Upper lobe of left lung (tissue), 6 donors: ENCODE data around the gene MYBPHL. TPM values are rescaled to one million over a fixed set of nuclear protein-coding genes. Genes with fewer than 3 reads are reported as not detected.
A peak's percentile ranks its signal among the peaks of the same experiment; 100 is the strongest.

Experiments
- ATAC-seq, 2 donors: fragments of 200-7000 bp; cut with Tn5 transposase; one replicate each; pipeline ENCODE4 v1.9.1; 2022; ENCODE audit warnings: mild to moderate bottlenecking in 2 of 2, moderate library complexity in 2 of 2; ENCODE audit not compliant: low FRiP score in 2 of 2
- DNase-seq, 2 donors: peaks; one replicate each; pipeline ENCODE4 v3.0.0-alpha.2; 2019 to 2020
- H3K27ac ChIP-seq, 4 donors: fragments of 200-600 bp; sonication (generic); one replicate each; pipeline ENCODE4 v1.5.1; 2016 to 2019
- H3K27me3 ChIP-seq, 4 donors: fragments of 200-600 bp; sonication (generic); one replicate each; pipeline ENCODE4 v1.5.1; 2017 to 2019
- H3K36me3 ChIP-seq, 4 donors: fragments of 200-600 bp; sonication (generic); one replicate each; pipeline ENCODE4 v1.5.1; 2016 to 2019
- H3K4me1 ChIP-seq, 4 donors: fragments of 200-600 bp; sonication (generic); one replicate each; pipeline ENCODE4 v1.5.1; 2018 to 2019
- H3K4me3 ChIP-seq, 4 donors: fragments of 200-600 bp; sonication (generic); one replicate each; pipeline ENCODE4 v1.5.1; 2017 to 2019; ENCODE audit warnings: mild to moderate bottlenecking in 2 of 4, moderate library complexity in 1 of 4
- H3K9me3 ChIP-seq, 4 donors: fragments of 200-600 bp; sonication (generic); one replicate each; pipeline ENCODE4 v1.5.1; 2018 to 2019
- EP300 ChIP-seq, 4 donors: sonication (generic); formaldehyde crosslinking; IDR thresholded peaks; one replicate each; pipeline ENCODE4 v1.5.1; 2017; ENCODE audit warnings: antibody characterized with exemption in 4 of 4, control low read depth in 2 of 4
- POLR2A ChIP-seq, 4 donors: fragments of 450-650 bp; IDR thresholded peaks; one replicate each; pipeline ENCODE4 v1.5.1; 2016 to 2017; ENCODE audit warnings: antibody characterized with exemption in 4 of 4, mild to moderate bottlenecking in 2 of 4
- POLR2AphosphoS5 ChIP-seq, 2 donors: sonication (generic); formaldehyde crosslinking; IDR thresholded peaks; one replicate each; pipeline ENCODE4 v1.5.1; 2017; ENCODE audit warnings: antibody characterized with exemption in 2 of 2
- WGBS, 2 donors: methylation state at CpG; one replicate each; pipeline ENCODE4 v1.1.5; 2017 to 2018; 5-methylcytosine and 5-hydroxymethylcytosine counted together
- total RNA-seq, 6 donors: library from RNA; depleted of rRNA in 4 of 6; stranded (reverse); fragments of >200 nt in 4 of 6; gene quantifications; one replicate each; pipeline versions ENCODE4 v1.1.0 to v1.2.1, GENCODE V29; 2016 to 2021
- TF ChIP-seq, protein P1 (sequence below), 6 experiments: fragments of 450-650 bp in 4 of 6; fragments of 200-600 bp in 2 of 6; sonication (generic) in 2 of 6; IDR thresholded peaks; one replicate each; pipeline ENCODE4 v1.5.1; 2016 to 2019; ENCODE audit warnings: antibody characterized with exemption in 6 of 6
- donor health status: DM: no; HTN: no; CAD: no; lungs with moderate emphysema.
- donor health status: DM: no; HTN: yes; CAD: no; lungs with severe emphysema.

Gene MYBPHL
- total RNA-seq, 6 donors from 2014 or later = 1.8 to 8.6 (median 3.1) TPM; not detected in 1

GRCh38 chr1:109281680-109282496, 24.9 kb downstream of the MYBPHL start:
- Histone ChIP-seq H3K36me3 (peaks cover 0 to 10% (median 0%) of the 10 kb centered on the region in 4 donors), H3K27ac (peak overlapping the region in 2 of 4 donors; percentile 92 to 93), H3K4me1 (peaks cover 18 to 31% (median 27%) of the 10 kb centered on the region in 4 donors), H3K9me3 (no peaks in the 10 kb centered on the region), H3K4me3 (peak overlapping the region in 3 of 4 donors; percentile 61 to 73 (median 67)), H3K27me3 (no peaks in the 10 kb centered on the region)
- ATAC-seq (peak in 1 of 2 donors; percentile 13), DNase-seq (peak in 1 of 2 donors; percentile 46)
- TF ChIP-seq POLR2A (IDR thresholded peaks at IDR 0.05) = peak in 1 of 4 donors; percentile 31
- TF ChIP-seq, protein P1, sequence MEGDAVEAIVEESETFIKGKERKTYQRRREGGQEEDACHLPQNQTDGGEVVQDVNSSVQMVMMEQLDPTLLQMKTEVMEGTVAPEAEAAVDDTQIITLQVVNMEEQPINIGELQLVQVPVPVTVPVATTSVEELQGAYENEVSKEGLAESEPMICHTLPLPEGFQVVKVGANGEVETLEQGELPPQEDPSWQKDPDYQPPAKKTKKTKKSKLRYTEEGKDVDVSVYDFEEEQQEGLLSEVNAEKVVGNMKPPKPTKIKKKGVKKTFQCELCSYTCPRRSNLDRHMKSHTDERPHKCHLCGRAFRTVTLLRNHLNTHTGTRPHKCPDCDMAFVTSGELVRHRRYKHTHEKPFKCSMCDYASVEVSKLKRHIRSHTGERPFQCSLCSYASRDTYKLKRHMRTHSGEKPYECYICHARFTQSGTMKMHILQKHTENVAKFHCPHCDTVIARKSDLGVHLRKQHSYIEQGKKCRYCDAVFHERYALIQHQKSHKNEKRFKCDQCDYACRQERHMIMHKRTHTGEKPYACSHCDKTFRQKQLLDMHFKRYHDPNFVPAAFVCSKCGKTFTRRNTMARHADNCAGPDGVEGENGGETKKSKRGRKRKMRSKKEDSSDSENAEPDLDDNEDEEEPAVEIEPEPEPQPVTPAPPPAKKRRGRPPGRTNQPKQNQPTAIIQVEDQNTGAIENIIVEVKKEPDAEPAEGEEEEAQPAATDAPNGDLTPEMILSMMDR (IDR thresholded peaks at IDR 0.05) = no peak
- WGBS, 2 donors = 55 to 70% methylated on average over 25 to 28 of the region's 28 CpGs

GRCh38 chr1:109280862-109281261, 25.9 kb downstream of the MYBPHL start:
- Histone ChIP-seq H3K27ac (no peak overlapping the region), H3K9me3 (no peaks in the 10 kb centered on the region), H3K27me3 (no peaks in the 10 kb centered on the region), H3K4me3 (no peak overlapping the region), H3K4me1 (peaks cover 18 to 38% (median 31%) of the 10 kb centered on the region in 4 donors), H3K36me3 (peaks cover 0 to 10% (median 0%) of the 10 kb centered on the region in 4 donors)
- DNase-seq (no peak), ATAC-seq (no peak)
- TF ChIP-seq EP300 (IDR thresholded peaks at IDR 0.05) (no peak), POLR2AphosphoS5 (IDR thresholded peaks at IDR 0.05) (no peak), POLR2A (IDR thresholded peaks at IDR 0.05) (no peak)
- TF ChIP-seq, protein P1 (IDR thresholded peaks at IDR 0.05) = no peak
- 92 to 95% methylated on average over 12 of the region's 12 CpGs for WGBS, 2 donors

GRCh38 chr1:109279615-109280278, 27.1 kb downstream of the MYBPHL start:
- WGBS, 2 donors = 89 to 98% methylated on average over 5 of the region's 5 CpGs

DNA sequence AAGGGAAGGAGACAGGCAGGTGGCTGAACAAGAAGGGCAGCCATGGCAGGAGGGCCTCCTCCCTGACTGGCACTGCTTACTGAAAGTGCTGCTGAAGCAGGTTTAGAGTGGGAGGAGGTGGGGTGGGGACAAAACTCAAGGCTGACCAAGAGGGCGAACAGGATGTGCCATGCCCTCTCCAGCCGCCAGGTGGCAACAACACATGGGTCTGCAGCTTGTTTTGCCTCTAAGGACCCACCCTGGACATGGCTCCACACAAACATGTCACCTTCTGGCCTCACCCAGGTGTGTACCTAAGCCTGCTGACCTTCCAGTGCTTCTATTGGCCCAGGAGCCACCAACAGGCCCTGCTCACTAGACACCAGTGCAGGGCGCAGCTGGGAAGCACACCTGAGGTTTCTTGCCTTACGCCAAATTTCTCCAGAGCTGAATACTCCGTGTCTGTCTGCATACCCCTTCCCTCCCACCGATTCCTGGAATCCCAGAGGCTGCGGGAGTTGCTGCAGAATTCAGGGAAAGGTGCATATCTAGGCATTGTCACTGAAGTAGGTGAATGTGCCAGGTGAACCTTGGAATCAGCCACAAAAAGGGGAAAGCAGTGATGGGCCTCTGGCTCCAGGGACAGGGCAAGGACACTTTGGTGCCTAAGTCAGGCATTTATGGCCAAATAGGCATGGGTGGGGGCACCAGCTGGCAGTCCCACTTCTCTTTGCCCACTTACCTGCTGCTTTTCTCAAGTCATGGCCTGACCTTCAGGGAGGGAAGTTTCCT, 29.2 kb downstream of the MYBPHL start:
- no peak overlapping the region for H3K4me3 ChIP-seq
- H3K36me3 ChIP-seq = peaks cover 0 to 10% (median 0%) of the 10 kb centered on the region in 4 donors
- no peaks in the 10 kb centered on the region for H3K27me3 ChIP-seq
- ATAC-seq (peak; percentile 81 to 89), DNase-seq (peak in 1 of 2 donors; percentile 94)
- H3K4me1 ChIP-seq = peaks cover 17 to 52% (median 38%) of the 10 kb centered on the region in 4 donors
- TF ChIP-seq, protein P1 (IDR thresholded peaks at IDR 0.05) = peak; percentile 88 to 97 (median 96)
- TF ChIP-seq POLR2A (IDR thresholded peaks at IDR 0.05) = peak in 2 of 4 donors; percentile 35 to 49
- no peak for TF ChIP-seq EP300 (IDR thresholded peaks at IDR 0.05)
- TF ChIP-seq POLR2AphosphoS5 (IDR thresholded peaks at IDR 0.05) = peak in 1 of 2 donors; percentile 36
- H3K27ac ChIP-seq = peak overlapping the region in 3 of 4 donors; percentile 24 to 60 (median 29)
- WGBS, 2 donors = 58 to 70% methylated on average over 6 to 7 of the region's 7 CpGs
- H3K9me3 ChIP-seq = no peaks in the 10 kb centered on the region

More at GRCh38 chr1:109279615-109280278, 27.1 kb downstream of the MYBPHL start:
- Histone ChIP-seq H3K4me3 (no peak overlapping the region), H3K9me3 (no peaks in the 10 kb centered on the region), H3K4me1 (peaks cover 23 to 49% (median 38%) of the 10 kb centered on the region in 4 donors), H3K27me3 (no peaks in the 10 kb centered on the region), H3K36me3 (peaks cover 0 to 10% (median 0%) of the 10 kb centered on the region in 4 donors), H3K27ac (no peak overlapping the region)
- TF ChIP-seq POLR2AphosphoS5 (IDR thresholded peaks at IDR 0.05) (no peak), EP300 (IDR thresholded peaks at IDR 0.05) (no peak)
- DNase-seq (no peak), ATAC-seq (no peak)
